NCI-H1930 (cell line): Measurements from ENCODE around the gene STEAP3.

Source experiments
- DNase-seq, 2 experiments: peaks; one replicate each; lab custom pipeline; 2025; lab: John Stamatoyannopoulos, UW

Gene STEAP3

DNA sequence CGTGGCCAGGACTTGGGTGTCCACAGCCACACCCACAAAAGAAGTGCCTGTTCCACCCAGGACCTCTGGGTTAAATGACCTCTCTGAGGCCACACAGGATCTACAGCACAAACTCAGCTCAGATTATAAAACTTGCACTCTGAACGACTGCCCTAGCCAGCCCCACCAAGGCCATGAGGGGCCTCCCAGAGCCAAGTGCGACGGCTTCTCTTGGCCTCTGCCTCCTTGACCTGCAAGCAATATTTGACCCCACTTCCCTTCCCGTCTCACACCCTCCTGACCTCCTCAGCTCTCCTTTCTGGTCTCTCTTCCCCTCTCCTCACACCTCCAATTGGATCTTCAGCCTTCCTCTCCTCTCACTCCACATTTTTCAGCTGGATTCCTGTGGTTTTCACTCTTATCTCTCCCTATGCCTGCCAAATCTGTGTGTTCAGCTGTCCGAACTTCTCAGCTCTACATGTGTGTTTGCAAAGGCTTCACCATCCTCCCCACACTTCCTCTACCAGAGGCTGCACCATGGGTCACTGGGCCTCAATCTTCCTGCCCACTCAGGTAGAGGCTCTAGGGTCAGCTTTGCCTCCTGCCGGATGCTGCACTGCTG is 25.3 kb upstream of the STEAP3 start:
- DNase-seq = no peak

GRCh38 chr2:119201815-119202214 is 21.8 kb upstream of the STEAP3 start:
- no peak for DNase-seq

GRCh38 chr2:119202610-119203310 is 20.9 kb upstream of the STEAP3 start:
- DNase-seq = no peak

GRCh38 chr2:119204525-119204924 is 19.1 kb upstream of the STEAP3 start:
- no peak for DNase-seq

DNA sequence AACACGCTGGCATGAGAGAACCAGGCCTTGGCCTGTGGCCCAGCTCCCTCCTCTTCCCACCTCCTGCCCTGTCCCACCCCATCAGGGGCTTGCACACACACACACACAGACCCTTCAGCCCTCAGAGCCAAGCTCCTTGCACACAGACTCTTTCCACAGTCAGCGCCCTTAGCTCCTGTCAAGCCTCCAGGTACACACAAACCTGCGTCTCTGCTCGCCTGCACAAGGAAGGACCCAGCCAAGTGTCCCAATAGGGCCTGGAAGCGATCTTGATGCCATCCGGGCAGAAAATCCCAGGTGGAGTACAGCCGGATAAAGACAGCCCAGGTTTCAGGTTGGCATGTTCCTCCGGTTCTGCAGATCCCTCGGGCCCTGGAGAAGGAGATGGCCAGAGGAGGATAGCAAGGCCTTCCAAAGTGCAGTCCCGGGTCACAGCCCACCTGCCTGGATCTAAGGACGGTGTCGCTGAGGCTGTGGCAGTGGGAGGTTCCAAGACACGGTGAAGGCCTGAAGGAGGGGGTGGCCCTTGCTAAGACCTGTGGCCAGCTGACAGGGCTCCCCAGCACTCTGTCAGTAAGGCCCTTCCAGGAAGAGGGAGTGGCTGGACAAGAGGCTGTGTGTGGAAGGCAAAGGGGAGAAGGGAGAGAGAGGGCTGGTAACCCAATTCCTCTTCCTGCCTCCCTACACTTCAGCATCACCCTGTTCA is 18.5 kb upstream of the STEAP3 start:
- no peak for DNase-seq

DNA sequence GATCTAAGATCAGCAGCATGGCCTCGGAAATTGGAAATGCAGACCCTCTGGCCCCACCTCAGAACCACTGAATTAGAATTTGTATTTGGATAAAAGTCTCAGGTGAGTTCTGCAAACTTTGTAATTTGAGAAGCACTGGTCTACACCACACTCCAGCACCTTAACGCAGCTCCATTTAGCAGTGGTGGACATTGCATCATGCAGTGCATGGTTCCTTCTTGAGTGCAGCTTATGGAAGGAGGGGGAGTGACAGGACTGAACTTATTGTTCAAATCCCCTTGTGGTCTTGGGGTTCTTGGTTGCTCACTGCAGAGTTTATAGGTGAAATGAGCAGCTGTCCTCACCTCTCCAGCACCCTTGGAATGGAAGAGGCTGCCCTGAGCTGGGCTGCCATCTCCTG is 17.4 kb upstream of the STEAP3 start:
- no peak for DNase-seq

DNA sequence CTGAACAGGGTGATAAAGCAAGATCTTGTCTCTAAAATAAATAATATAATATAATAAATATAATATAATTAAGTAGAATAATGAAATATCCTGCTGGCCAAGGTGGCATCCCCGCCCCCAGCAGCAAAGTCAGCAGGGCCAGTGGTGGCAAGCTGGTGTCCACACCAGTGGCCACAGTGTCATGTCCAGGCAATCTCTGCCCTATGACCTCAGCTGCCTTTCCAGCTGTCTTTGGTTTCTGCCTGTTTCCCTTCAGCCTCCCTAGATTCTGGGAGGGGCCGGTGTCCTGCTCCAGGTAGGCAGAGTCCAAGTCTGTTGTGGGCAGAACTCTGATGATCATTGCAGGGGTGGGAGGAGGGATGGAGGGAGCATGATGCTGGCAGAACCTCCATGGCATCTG is 16.2 kb upstream of the STEAP3 start:
- no peak for DNase-seq

DNA sequence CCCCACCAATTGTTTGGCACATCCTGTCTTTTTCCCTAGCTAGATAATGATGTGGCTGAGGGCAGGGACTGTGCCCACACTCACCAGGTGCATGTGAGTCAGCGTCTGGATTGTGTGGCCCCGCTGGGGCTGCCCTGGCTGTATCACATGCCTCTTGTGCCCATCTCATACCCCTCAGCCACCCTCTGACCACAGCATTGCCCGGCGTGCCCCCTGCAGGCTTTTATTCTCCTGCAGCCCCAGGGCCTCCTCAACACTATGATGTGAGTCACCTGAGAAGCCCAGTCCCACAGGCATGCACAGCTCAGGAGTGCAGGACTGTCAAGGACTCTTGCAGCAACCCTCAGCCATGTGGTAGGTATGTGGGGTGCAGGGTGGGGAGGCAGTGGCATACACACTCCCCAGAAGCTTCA is 14.8 kb upstream of the STEAP3 start:
- DNase-seq = no peak

DNA sequence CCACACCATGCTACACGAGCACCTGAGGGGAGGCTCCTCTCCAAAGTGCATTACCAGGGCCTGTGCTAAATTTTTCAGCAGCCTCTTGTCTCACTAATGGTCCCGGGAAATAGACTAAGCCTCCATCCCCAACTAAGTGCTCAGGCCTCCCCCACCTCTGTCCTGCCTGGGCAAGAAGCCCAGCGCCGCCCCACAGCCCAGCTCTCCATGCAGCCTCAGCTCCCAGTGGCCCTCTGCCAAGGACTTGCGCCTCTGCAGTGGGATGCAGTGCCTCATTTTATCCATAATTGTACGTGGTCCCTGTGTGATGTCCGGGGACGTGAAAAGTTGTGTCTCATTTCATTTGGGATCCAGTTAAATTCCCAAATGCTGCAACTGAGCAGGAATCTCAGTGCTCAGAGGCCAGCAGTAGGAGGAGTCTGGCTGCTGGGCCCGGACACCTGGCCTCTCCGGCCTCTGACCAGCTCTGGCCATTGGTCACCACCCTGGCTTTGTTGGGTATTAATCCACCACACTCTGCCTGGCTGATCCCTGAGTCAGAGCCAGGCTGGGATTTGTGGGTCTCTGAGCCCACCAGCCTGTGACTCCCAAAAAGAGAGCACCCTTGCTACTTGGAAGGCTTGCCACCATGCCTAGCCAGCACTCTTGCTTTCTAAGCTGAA is 11.4 kb upstream of the STEAP3 start:
- no peak for DNase-seq

DNA sequence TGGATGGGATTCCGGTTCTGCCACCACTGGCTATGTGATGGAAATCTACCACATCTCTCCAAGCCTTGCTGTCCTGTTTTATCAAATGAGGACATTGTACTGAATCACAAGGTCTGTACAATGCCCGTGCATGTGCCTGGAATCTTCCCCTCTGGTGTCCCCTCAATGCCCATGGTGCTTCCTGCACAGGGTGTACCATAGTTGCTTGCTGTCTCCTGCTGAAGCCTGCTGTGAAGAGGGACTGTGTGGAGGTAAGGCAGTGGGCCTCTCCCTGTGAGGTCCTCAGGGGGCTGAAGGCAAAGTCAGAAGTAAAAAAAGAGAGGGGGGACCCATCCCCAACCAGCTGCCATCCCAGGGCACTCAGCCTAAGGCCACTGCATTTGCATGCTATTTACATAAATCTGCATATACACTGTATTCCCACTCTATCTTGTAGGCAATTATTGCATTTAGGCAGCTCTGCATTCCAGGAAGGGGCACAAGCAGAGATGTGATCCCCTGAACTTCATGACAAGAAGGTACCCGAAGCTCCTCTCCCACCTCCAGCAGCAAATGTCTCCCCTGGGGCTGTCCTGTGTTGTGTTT is 9.1 kb upstream of the STEAP3 start:
- no peak for DNase-seq

DNA sequence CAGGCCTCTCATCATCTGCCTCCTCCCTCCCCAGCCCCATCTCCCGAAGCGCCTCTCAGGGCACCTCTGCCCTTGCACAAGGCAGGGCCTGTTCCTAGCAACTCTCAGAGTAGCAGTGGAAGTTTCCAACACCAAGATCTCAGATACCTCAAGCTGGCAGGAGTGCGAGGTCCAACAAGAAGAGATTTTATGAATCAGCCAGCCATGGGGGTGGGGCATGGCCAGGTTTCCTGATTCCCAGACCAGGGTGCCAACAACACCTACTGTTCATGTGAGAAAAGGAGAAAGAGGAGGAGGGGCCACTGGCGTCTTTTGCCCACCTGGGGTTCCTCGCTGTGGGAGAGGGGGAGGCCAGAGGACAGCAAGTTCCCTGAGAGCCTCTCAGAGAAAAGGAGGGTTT is 6.6 kb upstream of the STEAP3 start:
- no peak for DNase-seq

GRCh38 chr2:119218478-119219064 is 5.1 kb upstream of the STEAP3 start:
- DNase-seq = no peak

- DNase-seq = no peak
Measured at GRCh38 chr2:119219873-119220272, 3.8 kb upstream of the STEAP3 start.

DNA sequence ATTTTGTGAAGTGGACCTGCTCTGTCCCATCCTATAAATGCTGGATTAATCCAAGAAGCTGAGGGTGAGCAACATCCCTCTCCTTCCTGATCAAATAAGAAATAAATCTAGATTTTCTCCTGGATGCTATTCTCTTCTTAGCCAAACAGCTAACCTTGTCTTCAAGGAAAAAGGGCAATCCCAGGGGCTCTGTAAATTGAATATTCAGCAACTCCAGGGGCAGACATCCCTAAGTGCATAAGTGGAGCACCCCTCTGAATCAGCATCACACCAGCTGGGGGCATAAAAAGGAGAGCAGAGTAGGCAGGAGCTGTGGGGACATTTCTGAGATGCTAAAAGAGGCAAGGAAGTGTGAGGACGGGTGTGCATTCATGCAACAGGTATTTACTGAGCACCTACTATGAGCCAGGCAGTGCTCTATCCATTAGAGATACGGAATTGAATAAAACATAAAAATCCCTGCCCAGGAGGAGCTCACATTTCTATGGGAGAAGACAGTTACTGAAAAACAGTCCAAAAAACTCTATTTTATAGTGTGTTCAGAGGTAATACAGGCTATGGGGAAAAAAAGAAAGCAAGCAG is 2.8 kb upstream of the STEAP3 start:
- DNase-seq = no peak

DNA sequence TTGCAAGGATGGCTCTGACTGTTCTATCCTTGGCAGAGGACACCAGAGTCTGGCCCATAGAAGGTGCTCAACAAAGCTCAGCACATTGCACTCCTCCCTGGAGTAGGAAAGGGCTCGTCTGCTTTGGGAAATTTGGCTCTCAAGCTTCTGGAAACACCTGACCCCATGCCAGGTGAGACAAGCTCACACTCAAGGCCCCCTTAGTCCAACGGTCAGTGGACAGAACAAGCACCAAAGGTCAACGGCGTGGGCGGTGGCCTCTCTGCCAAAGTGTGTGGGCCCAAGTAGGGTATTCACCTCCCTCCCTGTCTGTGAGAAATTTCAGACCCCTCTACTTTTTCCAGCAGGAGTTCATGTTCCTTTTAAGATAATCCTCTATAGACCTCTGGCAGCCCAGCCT is 2.0 kb upstream of the STEAP3 start:
- no peak for DNase-seq

GRCh38 chr2:119222213-119222612 is 1.4 kb upstream of the STEAP3 start:
- no peak for DNase-seq

- no peak for DNase-seq
Measured at GRCh38 chr2:119222863-119223520, 642 bp upstream of the STEAP3 start.

DNA sequence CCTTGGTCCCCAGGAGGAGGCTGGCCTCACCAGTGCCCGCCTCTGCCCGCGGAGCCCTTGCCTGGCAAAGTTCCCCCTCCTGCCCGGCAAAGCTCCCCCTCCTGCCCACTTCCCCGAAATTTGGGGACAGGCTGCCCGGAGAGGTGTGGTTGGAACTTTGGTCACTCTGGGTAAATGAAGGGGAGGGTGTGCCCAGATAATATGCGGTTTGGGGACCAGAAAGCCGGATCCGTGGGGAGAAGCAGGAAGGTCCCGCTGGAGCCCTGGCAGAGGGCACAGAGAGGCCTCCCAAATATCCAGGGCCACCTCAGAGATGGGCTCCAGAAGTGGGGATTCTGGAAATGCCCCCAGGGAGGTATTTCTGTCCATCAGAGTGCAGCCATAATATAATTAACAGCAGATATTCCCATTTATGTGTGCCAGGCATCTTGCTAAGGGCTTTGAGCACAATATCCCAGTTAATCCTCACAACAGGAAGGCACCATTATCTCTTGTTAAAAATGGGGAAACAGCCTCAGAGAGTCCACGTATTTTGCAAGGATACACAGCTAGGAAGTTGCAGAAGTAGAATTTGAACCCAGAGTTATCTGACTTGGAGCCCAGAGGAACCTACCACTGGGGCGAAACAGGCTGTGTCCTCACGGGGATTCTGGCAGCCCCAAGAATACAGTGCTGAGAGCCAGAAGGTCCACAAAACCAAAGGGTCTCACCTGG is 914 bp downstream of the STEAP3 start:
- DNase-seq = no peak

DNA sequence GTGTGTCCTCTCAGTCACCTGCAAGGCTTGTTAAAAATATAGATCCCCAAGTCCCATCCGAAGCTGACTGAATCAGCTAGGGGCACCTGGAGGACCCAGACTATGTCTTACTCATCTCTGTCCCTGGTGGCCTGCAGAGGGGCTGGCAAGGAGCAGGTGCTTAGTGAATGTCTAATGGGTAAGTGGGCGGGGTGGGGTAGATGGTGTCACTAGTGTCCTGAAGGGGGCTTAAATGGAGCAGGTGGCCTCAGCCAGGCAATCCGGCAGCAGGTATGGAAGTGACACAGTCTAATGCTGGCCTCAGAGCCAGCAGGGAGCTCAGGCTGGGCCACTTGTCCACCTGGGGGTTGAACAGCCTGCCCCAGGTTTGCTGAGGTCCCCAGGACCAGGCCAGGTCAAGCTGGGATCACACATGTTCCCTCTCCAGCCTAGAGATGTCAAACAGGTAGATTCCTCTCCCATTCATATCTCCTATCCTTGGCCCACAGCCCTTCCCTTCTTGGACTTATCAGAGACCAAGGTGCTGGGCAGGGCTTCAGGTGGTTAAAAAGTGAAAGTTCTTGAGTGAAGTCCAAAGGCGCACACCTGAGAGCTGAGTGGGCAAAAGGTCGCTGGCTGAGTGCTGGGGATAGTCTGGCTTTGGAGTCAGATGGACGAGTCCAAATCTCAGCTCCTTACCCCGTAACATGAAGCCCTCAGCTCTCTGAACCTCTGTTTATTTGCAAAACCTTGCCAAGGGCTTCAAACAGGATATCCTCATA is 1.7 kb downstream of the STEAP3 start:
- DNase-seq = no peak

GRCh38 chr2:119225926-119226325 is 2.3 kb downstream of the STEAP3 start:
- no peak for DNase-seq
